Stimulated activated CD8-positive, alpha-beta memory T cell treated with anti-CD3 and anti-CD28 coated beads, Interleukin-7, amount 100 ng/mL, for 1 hour (primary cell): ENCODE results near the gene CFAP46.
"Not testable (repeated sequence)": the region's sequence is repeated elsewhere in the genome, so short reads cannot be mapped to it uniquely, and the experiment has no call there.

Source experiments
- DNase-seq, 2 donors: peaks; one replicate each; pipeline ENCODE4 v3.0.0-alpha.2; 2020; ENCODE audit warnings: low read depth in 2 of 2

Gene CFAP46

GRCh38 chr10:132913559-132914115 lies 28.7 kb downstream of the CFAP46 start:
- DNase-seq, result no peak

DNA sequence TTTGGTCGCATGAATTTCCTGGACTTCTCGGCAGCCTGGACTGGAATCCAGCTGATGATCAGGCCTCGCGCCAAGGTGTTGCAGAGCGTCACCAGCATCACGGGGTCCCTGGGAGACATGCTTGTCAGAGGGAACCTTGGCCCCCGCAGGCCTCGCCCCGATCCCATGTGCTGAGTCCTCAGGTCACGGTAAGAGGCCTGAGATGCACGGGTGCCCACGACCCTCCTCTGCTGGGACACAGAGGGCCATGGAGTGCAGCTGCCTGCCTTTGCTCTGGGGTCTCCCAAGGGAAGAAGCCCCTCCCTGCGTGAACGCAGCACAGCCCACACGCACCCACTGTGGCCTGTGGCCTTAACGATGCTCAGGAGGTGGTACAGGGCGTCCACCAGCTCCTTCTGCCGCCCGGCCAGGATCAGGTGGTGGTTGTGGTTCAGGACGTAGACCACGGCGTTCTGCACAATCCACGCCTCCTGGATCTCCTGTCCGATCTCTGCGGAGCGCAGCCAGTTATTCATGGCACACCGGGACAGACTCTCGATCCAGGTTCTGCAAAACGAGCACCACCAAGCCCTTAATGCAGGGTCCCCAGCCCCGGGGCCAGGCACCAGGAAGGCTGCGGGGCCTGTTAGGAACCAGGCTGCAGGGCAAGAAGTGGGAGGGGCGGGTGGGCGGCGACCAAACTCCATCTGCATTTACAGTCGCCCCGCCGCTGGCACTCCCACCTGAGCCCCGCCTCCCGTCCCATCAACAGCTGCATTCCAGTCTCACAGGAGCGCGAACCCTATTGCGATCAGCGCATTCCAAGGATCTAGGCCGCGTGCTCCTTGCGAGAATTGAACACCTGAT lies 29.4 kb downstream of the CFAP46 start:
- no peak for DNase-seq

DNA sequence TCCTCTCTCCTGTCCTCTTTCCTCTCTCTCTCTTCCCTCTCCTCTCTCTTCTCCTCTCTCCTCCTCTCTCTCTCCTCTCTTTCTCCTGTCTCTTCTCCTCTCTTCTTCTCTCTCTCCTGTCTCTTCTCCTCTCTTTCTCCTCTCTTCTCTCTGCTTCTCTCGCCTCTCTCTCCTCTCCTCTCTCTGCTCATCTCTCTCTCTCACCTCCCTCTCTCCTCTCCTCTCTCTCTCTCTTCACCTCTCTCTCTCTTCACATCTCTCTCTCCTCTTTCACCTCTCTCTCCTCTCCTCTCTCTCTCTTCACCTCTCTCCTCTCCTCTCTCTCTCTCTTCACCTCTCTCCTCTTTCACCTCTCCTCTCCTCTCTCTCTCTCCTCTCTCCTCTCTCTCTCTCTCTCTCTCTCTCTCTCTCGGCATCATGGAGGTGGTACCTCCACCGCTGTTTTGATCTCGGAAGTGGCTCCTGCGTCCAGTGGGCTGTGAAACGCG lies 30.1 kb downstream of the CFAP46 start:
- no peak for DNase-seq

GRCh38 chr10:132911786-132912097 lies 30.6 kb downstream of the CFAP46 start:
- no peak for DNase-seq

DNA sequence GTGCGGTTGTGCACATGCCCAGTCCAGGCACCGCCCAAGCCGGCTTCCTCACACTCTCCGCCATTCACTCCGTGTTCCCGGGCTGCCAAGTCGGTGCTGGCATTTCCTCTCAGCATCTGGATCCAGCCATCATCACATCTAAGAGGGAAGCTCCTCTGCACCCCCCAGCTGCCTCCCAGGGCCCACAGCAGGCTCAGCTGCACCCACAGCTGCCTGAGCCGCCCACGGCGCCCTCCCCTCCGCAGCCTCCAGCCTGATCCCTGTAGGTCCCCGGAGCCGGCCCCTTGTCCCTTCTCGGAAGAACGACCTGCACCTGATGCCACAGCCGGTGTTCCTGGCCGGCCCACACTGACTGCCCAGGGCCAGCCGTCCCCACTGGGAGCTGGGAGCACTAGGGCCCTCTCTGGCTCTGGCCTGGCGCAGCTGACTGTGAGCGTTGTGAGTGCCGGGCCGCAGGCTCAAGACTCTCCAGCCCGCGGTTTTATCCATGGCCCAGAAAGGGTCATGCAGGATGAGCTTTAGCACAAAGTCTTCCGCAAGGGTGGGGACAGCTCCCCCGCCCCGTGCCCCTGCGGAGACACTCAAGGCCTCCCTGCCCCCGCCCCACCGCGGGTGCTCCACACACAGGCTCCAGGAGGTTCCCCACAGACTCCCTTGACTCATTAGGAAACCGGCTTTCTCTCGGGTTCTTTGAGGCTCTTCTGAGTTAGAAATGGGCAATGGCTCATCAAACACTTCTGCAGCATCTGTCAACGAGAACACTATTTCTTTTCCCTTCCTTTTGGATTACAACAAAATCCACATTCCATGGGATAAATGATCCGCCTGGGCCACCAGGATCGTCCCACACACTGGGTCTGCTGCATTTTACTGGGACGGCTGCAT lies 31.2 kb downstream of the CFAP46 start:
- no peak for DNase-seq

GRCh38 chr10:132910186-132910880 lies 32.0 kb downstream of the CFAP46 start:
- no peak for DNase-seq

- DNase-seq, result no peak
Observed at GRCh38 chr10:132909491-132910071, 32.8 kb downstream of the CFAP46 start.

GRCh38 chr10:132908621-132909295 lies 33.6 kb downstream of the CFAP46 start:
- no peak for DNase-seq

DNA sequence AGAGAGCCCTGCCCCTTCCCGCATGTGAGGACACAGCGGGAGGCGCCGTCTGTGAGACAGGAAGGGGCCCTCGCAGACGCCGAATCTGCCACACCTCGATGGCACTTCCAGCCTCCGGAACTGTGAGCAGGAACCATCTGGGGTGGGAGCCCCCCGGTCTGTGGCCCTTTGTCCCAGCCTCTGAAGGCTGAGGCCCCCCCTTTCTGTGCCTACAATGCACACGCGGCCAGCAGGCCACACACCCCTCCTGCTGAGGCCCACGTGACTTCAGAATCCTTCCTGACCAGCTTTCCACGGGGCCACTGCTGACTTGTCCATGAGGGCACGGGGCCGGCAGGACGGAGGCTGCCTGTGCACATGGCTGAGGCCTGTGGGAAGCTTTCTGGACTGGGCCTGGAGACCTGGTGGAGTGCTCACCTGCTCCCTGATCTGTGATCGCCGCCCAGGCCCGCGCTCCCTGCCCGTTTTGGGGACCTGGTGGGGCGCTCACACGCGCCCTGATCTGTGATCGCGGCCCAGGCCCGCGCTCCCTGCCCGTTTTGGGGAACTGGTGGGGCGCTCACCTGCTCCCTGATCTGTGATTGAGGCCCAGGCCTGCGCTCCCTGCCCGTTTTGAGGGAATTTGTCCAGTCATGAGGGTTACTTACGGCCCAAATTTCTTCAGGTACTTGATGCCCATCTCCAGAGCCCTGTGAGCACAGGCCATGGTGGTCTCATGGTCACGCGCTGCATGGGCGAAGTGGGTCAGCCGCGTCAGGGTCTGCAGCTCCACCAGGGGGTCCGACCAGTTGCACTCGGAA lies 34.3 kb downstream of the CFAP46 start:
- no peak for DNase-seq

- no peak for DNase-seq
Observed at GRCh38 chr10:132906836-132907235, 35.5 kb downstream of the CFAP46 start.

- DNase-seq, result no peak
Observed at GRCh38 chr10:132906106-132906505, 36.3 kb downstream of the CFAP46 start.

GRCh38 chr10:132905661-132906060 lies 36.7 kb downstream of the CFAP46 start:
- DNase-seq, result no peak

GRCh38 chr10:132904814-132905649 lies 37.3 kb downstream of the CFAP46 start:
- DNase-seq, result no peak

GRCh38 chr10:132904181-132904813 lies 38.1 kb downstream of the CFAP46 start:
- no peak for DNase-seq

DNA sequence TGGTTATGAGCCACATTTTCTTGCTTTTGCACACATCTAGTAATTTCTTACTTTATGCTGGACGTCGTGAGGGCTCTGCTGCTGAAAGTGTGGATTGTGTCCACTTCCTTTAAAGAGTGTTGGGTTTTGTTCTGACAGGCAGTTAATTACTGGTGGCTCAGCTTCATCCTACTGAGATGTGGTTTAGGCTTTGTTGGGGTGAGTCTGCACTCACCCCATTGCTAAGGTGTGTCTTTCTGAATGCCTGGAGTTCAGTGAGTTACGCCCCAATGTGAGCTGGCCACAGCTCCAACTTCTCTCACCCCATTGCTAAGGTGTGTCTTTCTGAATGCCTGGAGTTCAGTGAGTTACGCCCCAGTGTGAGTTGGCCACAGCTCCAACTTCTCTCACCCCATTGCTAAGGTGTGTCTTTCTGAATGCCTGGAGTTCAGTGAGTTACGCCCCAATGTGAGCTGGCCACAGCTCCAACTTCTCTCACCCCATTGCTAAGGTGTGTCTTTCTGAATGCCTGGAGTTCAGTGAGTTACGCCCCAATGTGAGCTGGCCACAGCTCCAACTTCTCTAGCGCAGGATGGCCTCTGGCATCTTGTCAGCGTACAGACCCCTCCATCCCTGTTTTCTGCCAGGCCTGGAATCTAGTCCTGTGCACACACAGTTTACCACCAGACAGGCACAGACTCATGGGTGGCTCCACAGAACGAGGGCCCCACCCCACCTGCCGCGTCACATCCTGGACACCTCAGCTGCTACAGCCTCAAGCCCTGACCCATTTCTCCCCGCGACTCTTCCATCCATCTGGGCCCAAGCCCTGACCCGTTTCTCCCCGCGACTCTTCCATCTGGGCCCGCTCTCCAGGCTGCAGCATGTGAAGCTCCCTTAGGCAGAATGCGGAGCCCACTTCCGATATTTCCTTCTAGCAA lies 39.5 kb downstream of the CFAP46 start:
- DNase-seq, result not testable (repeated sequence)

- DNase-seq, result no peak
Observed at GRCh38 chr10:132901351-132901750, 41.0 kb downstream of the CFAP46 start.

- no peak for DNase-seq
Observed at GRCh38 chr10:132900211-132900756, 42.1 kb downstream of the CFAP46 start.
